Measurements from ENCODE around the gene ISG20L2.

ISG20L2 gene

GRCh38 chr1:156689035-156689952 lies 39.3 kb downstream of the ISG20L2 start:
- DNase-seq (ENCODE audit: low read depth): peak; percentile 83
- no peak overlapping the region for H3K4me3 ChIP-seq (ENCODE audit: low read depth, low read length)
- TF ChIP-seq CTCF (IDR thresholded peaks at IDR 0.05; ENCODE audit: insufficient read depth, low read depth, low read length, missing control alignments): peak; percentile 97

- peak; percentile 44 for DNase-seq (ENCODE audit: low read depth)
- H3K4me3 ChIP-seq (ENCODE audit: low read depth, low read length): no peak overlapping the region
- peak; percentile 14 for TF ChIP-seq CTCF (IDR thresholded peaks at IDR 0.05; ENCODE audit: insufficient read depth, low read depth, low read length, missing control alignments)
Measured at GRCh38 chr1:156684227-156684782, 44.3 kb downstream of the ISG20L2 start.

- H3K4me3 ChIP-seq (ENCODE audit: low read depth, low read length): no peak overlapping the region
- TF ChIP-seq CTCF (IDR thresholded peaks at IDR 0.05; ENCODE audit: insufficient read depth, low read depth, low read length, missing control alignments): no peak
- DNase-seq (ENCODE audit: low read depth): no peak
Measured at GRCh38 chr1:156682166-156682890, 46.2 kb downstream of the ISG20L2 start.

GRCh38 chr1:156681196-156681960 lies 47.2 kb downstream of the ISG20L2 start:
- no peak for TF ChIP-seq CTCF (IDR thresholded peaks at IDR 0.05; ENCODE audit: insufficient read depth, low read depth, low read length, missing control alignments)
- DNase-seq (ENCODE audit: low read depth): no peak
- no peak overlapping the region for H3K4me3 ChIP-seq (ENCODE audit: low read depth, low read length)

- no peak for TF ChIP-seq CTCF (IDR thresholded peaks at IDR 0.05; ENCODE audit: insufficient read depth, low read depth, low read length, missing control alignments)
- no peak overlapping the region for H3K4me3 ChIP-seq (ENCODE audit: low read depth, low read length)
- no peak for DNase-seq (ENCODE audit: low read depth)
Measured at GRCh38 chr1:156680056-156680455, 48.5 kb downstream of the ISG20L2 start.
